ENCODE measurements around the gene ZBTB24. TPM values are rescaled to one million over a fixed set of nuclear protein-coding genes. Genes with fewer than 3 reads are reported as not detected.

The ZBTB24 gene
- total RNA-seq = 4.6 and 6.3 TPM in 2 replicates

DNA sequence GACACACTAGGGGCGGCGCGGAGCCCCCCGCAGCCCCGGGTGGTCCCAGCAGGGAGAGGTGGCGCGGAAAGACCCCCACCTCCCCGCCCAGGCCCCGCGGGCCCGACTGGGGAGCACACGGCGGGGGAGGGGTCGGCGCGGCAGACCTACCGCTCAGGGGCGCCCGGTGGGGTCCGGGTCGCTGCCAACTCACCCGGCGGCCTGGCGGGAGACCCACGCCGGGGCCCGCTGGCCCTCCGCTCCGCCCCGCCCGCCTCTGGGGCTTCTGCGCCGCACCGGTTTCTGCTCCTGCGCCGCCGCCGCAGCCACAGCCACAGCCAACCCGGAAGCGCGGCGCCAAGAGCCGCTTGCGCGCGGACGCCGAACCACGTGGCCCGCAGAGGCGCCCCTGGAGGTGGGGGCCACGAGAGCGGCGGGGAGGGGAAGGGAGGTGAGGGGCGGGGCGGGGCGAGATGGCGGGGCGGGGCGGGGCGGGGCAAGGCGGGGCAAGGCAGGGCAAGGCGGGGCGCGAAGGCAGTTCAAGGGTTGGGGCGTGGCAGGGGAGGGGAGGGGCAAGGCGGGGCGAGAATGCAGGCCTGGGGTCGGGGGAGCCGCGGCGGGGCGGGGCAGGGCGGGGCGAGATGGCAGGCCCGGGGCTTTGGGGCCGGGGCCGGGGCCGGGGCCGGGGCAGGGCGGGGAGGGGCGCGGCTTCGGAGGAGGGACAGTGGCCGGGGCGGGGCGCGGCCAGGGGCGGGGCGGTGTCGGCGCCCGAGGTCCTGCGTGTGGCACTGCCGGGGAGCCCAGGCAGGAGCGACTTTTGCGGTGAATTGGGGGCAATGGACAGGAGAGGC lies at the start of gene ZBTB24:
ZBTB24 (minus strand) TSS at position 315 of the 830 bp plus-strand sequence. CDS start 1,193 bp downstream, outside the sequence.
- no peak for TF ChIP-seq CTCF (IDR thresholded peaks at IDR 0.05; ENCODE audit: insufficient read depth, low read length, severe bottlenecking)
- no peaks in the 10 kb centered on the region for H3K27me3 ChIP-seq (ENCODE audit: control insufficient read depth, insufficient read depth, low read length)
- H3K4me3 ChIP-seq (ENCODE audit: low read depth, low read length) = peak within 1 kb of the TSS; percentile 62
- H3K36me3 ChIP-seq (ENCODE audit: control insufficient read depth, insufficient read depth, low read length) = peaks cover 7% of the 10 kb centered on the region
- no peak for FAIRE-seq
- peak; percentile 63 for DNase-seq (ENCODE audit: low read depth)

DNA sequence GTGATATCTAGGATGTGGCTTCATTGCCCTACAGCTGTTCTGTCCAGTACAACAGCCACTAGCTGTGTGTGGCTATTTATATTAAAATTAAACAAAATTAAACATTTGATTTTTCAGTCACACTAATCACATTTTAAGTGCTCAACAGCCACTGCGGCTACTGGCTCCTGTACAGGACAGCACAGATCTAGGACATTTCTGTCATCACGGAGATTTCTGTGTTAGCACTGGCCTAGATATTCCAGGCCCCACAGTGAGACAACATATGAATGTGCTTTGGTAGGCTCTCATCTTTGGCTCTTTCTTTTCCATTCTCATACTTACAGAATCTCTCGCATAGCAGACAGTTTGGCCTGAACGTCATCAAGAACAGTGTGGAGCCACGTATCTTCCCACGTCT lies 48.4 kb upstream of the ZBTB24 start:
- DNase-seq (ENCODE audit: low read depth) (no peak), FAIRE-seq (no peak)
- Histone ChIP-seq H3K36me3 (ENCODE audit: control insufficient read depth, insufficient read depth, low read length) (no peaks in the 10 kb centered on the region), H3K27me3 (ENCODE audit: control insufficient read depth, insufficient read depth, low read length) (no peaks in the 10 kb centered on the region), H3K4me3 (ENCODE audit: low read depth, low read length) (no peak overlapping the region)
- TF ChIP-seq CTCF (IDR thresholded peaks at IDR 0.05; ENCODE audit: insufficient read depth, low read length, severe bottlenecking) = no peak

DNA sequence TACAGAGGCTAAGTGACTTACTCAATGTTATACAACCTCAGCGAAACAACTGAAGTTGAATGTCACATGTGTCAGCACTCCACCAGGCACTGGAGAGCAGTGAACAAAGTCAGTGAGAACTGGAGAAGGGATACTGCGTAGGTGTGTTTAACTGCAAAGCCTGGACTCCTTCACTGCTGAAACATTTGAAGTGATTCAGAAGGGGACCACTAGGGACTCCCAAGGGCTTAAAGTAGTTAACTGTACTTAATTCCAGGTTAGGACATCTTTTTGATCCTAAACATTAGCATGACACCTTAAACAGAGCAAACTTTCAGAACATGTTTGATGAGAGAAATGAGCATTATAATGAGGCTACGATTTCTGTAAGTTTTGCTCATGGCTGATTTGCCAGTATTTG lies 45.0 kb upstream of the ZBTB24 start:
- DNase-seq (ENCODE audit: low read depth) = peak; percentile 10
- Histone ChIP-seq H3K27me3 (ENCODE audit: control insufficient read depth, insufficient read depth, low read length) (no peaks in the 10 kb centered on the region), H3K4me3 (ENCODE audit: low read depth, low read length) (no peak overlapping the region), H3K36me3 (ENCODE audit: control insufficient read depth, insufficient read depth, low read length) (no peaks in the 10 kb centered on the region)
- FAIRE-seq = no peak
- TF ChIP-seq CTCF (IDR thresholded peaks at IDR 0.05; ENCODE audit: insufficient read depth, low read length, severe bottlenecking) = no peak

DNA sequence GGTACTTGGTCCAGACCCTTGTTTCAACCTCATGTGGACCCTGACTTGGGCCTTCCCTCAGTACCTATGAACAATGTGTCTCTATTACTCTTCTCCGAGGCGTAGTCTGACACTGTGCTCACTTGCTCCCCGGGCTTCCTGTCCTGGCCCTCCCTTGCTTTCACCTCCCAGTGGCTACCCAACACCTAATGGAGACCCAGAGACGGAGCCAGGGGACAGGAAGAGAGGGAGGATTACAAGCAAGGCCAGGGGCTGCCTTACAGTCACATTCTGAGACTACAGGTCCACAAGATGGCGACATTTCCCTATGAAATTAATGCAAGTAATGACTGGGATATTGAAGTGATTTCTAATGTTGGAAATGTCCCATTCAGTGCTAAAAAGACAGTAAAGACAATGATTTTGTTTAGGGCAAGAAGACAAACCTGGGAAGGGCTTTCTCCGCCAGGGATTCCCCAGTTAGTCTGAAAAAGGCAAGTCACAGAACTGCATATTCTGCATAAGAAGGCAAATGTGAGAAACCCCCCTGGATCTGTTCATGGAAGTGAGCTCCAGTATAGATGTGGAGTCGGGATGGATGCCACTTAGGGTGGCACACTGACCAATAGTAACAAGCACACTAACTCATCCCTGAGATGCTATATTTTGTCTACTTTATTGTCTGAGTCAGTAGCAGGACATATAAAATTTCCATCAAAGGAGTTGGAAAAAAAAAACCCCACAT lies 44.0 kb upstream of the ZBTB24 start:
- Histone ChIP-seq H3K27me3 (ENCODE audit: control insufficient read depth, insufficient read depth, low read length) (no peaks in the 10 kb centered on the region), H3K4me3 (ENCODE audit: low read depth, low read length) (no peak overlapping the region), H3K36me3 (ENCODE audit: control insufficient read depth, insufficient read depth, low read length) (no peaks in the 10 kb centered on the region)
- peak; percentile 59 for TF ChIP-seq CTCF (IDR thresholded peaks at IDR 0.05; ENCODE audit: insufficient read depth, low read length, severe bottlenecking)
- peak; percentile 58 for DNase-seq (ENCODE audit: low read depth)
- peak; percentile 73 for FAIRE-seq

- Histone ChIP-seq H3K36me3 (ENCODE audit: control insufficient read depth, insufficient read depth, low read length) (no peaks in the 10 kb centered on the region), H3K27me3 (ENCODE audit: control insufficient read depth, insufficient read depth, low read length) (no peaks in the 10 kb centered on the region), H3K4me3 (ENCODE audit: low read depth, low read length) (no peak overlapping the region)
- TF ChIP-seq CTCF (IDR thresholded peaks at IDR 0.05; ENCODE audit: insufficient read depth, low read length, severe bottlenecking) = no peak
- no peak for DNase-seq (ENCODE audit: low read depth)
- no peak for FAIRE-seq
Observed at GRCh38 chr6:109524129-109524528, 41.1 kb upstream of the ZBTB24 start.

Measured in bronchial epithelial cell (primary cell).